ENCODE results near the gene IL5.
A peak's percentile ranks its signal among the peaks of the same experiment; 100 is the strongest.

The IL5 gene

DNA sequence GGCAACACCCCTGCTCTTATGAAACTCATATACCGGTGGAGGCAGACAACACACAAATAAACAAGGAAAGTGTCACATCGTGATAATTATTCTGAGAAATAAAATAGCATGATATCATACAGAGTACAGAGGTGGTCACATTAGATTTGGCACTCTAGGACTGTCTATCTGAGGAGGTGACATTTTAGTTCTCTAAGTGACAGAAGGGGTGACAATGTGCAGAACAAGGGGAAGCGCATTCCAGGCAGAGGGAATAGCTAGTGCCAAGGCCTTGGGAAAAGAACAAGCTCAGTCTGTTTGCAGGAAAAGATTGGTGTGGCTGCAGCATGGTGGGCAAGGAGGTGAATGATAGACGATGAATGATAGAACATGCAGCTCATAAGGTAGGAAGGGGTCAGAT, 40.1 kb downstream of the IL5 start:
- TF ChIP-seq, protein P1, sequence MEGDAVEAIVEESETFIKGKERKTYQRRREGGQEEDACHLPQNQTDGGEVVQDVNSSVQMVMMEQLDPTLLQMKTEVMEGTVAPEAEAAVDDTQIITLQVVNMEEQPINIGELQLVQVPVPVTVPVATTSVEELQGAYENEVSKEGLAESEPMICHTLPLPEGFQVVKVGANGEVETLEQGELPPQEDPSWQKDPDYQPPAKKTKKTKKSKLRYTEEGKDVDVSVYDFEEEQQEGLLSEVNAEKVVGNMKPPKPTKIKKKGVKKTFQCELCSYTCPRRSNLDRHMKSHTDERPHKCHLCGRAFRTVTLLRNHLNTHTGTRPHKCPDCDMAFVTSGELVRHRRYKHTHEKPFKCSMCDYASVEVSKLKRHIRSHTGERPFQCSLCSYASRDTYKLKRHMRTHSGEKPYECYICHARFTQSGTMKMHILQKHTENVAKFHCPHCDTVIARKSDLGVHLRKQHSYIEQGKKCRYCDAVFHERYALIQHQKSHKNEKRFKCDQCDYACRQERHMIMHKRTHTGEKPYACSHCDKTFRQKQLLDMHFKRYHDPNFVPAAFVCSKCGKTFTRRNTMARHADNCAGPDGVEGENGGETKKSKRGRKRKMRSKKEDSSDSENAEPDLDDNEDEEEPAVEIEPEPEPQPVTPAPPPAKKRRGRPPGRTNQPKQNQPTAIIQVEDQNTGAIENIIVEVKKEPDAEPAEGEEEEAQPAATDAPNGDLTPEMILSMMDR (conservative IDR thresholded peaks at IDR 0.05; ENCODE audit: low read depth): no peak
- H3K27ac ChIP-seq: no peak overlapping the region
- ChIA-PET POLR2A (ENCODE audit: low non-redundant PET) (no interaction called here), CTCF (interaction anchor here (1.2 kb wide), 1 partner anchor 117 kb away, joined by 3 read pairs; no protein-coding TSS in a partner anchor)
- DNase-seq (ENCODE audit: low spot score): no peak

DNA sequence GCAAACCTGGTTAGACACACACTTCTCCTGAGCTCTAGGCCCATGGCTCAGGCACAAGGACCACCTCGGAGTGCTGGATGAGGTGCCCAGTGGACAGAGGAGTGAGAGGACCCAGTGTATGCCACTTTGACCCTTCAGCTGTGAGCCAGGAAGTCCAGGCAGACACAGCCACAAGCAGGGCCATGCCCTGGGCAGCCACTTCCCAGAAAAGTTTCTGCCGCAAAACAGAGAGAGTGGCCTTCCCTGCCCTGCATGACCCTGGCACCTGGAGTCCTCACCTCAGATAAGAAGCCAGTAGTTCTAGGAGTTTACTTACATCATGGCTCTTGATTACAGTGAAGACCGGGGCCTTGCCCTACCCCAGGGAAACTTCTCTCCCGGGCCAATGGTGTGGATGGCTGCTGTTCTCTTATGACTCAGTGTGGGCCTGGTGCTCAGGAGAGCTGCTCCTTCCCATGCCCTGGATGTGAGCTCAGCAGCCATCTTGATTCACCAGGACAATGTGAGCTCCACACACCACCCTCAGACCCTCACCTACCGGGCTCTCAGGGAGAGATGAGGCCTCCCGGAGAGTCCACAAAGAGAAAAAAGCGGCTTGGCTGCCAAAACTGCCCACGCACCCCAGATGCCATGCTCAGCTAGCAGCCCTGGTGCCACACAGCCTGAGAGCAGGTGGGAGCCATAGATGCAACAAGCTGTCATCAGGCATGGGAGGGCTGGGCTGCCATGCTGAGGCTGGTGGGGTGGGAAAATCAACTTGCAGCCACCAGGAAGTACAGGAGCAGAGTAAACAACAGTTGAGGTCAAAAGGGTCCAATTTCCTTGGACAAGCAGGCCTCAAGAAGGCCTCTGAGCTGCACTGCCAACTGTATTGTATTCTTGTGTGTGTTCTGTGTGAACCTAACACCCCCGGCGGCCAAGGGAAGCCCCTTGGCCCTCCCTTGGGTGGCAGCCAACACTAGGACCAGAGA, 41.1 kb downstream of the IL5 start:
- ChIA-PET CTCF (interaction anchor here (0.5 to 2.8 kb wide), 8 partner anchors 9 to 312 kb away, joined by 3 to 19 read pairs (median 3); no protein-coding TSS in a partner anchor), POLR2A (ENCODE audit: low non-redundant PET) (no interaction called here)
- H3K27ac ChIP-seq: peak overlapping the region; percentile 95
- no peak for DNase-seq (ENCODE audit: low spot score)
- TF ChIP-seq, protein P1 (conservative IDR thresholded peaks at IDR 0.05; ENCODE audit: low read depth): no peak

- POLR2A ChIA-PET (ENCODE audit: low non-redundant PET): no interaction called here
- no peak for DNase-seq (ENCODE audit: low spot score)
These were observed 41.7 kb downstream of the IL5 start for GRCh38 chr5:132501629-132501956.

GRCh38 chr5:132500931-132501628, 42.2 kb downstream of the IL5 start:
- peak; percentile 43 for DNase-seq (ENCODE audit: low spot score)
- POLR2A ChIA-PET (ENCODE audit: low non-redundant PET): no interaction called here
- H3K27ac ChIP-seq: peak overlapping the region; percentile 95
- CTCF ChIA-PET: interaction anchor here (0.5 to 2.8 kb wide), 13 partner anchors 8 to 579 kb away, joined by 3 to 19 read pairs (median 4); no protein-coding TSS in a partner anchor
- TF ChIP-seq, protein P1 (conservative IDR thresholded peaks at IDR 0.05; ENCODE audit: low read depth): peak; percentile 66; the same call in 1 of the 2 replicates

More at GRCh38 chr5:132501629-132501956, 41.7 kb downstream of the IL5 start:
- TF ChIP-seq, protein P1 (conservative IDR thresholded peaks at IDR 0.05; ENCODE audit: low read depth): no peak
- CTCF ChIA-PET: interaction anchor here (0.6 to 2.8 kb wide), 6 partner anchors 9 to 230 kb away, joined by 3 to 19 read pairs (median 4); no protein-coding TSS in a partner anchor
- peak overlapping the region; percentile 95 for H3K27ac ChIP-seq

DNA sequence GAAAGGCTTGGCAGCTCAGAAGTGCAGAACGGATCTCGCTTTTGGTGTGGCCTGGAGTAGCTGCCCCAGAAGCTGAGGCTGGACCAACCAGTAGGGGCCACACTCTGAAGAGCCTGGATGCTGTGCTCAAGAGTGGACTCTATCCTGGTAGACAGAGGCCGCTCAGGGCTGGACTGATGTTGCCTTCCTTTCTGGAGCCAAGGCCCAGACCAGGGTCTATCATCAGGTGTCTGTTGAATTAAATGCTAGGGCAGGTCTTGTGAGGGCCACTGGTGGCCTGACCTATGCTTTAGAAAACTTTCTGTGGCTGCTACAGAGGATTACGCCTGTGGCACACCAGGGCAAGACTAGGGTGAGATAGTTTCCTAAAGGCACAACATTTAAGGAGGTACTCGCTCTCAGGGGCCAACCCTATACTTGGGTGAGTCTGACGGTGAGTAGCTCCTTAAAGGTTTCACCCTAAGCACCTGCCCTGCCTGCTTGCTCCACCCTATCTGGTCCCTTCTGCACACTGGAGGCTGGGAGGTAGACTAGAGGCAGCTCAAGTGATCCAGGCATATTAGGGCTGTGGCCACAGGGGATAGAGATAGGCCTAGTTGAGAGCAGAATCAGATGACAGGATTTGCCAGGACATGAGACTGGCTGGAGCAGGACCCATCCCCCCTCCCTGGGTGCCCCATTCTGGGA, 42.9 kb downstream of the IL5 start:
- no peak for DNase-seq (ENCODE audit: low spot score)
- H3K27ac ChIP-seq: peak overlapping the region; percentile 95
- TF ChIP-seq, protein P1 (conservative IDR thresholded peaks at IDR 0.05; ENCODE audit: low read depth): no peak
- ChIA-PET CTCF (interaction anchor here (0.5 to 2.8 kb wide), 13 partner anchors 9 to 579 kb away, joined by 3 to 19 read pairs (median 4); no protein-coding TSS in a partner anchor), POLR2A (ENCODE audit: low non-redundant PET) (no interaction called here)

Data from RWPE1 (cell line).